ENCODE data around the gene ABHD16B. TPM values are rescaled to one million over a fixed set of nuclear protein-coding genes. Genes with fewer than 3 reads are reported as not detected.

ABHD16B gene
- total and polyA plus RNA-seq, 10 of the 15 experiments (the other 5 are each of a cell fraction or from before 2014, with no cell fraction given) = 0.13 TPM; not detected in 9

- TF ChIP-seq SMAD5 (IDR thresholded peaks at IDR 0.05; ENCODE audit: low read depth) = no peak
- TF ChIP-seq RCOR1 (conservative IDR thresholded peaks at IDR 0.05; ENCODE audit: low read depth, low read length) = no peak
- no peak for TF ChIP-seq RAD21 (IDR thresholded peaks at IDR 0.05; ENCODE audit: insufficient read depth, low read depth, low read length)
- TF ChIP-seq SRF (IDR thresholded peaks at IDR 0.05; ENCODE audit: low read depth in 2 of 2, low read length in 2 of 2) = no peak
- no peak for TF ChIP-seq EED (IDR thresholded peaks at IDR 0.05; ENCODE audit: low read depth)
- no peak for TF ChIP-seq JUNB (IDR thresholded peaks at IDR 0.05)
- TF ChIP-seq RFX5 (IDR thresholded peaks at IDR 0.05; ENCODE audit: low read depth, low read length) = no peak
- no peak for TF ChIP-seq RELB (IDR thresholded peaks at IDR 0.05; ENCODE audit: low read depth)
- no peak for TF ChIP-seq EP300 (IDR thresholded peaks at IDR 0.05; ENCODE audit: borderline replicate concordance in 1 of 2, control insufficient read depth in 1 of 2, low read depth in 2 of 2, low read length in 2 of 2)
- no peaks in the 10 kb centered on the region for H3K27me3 ChIP-seq (replicated peaks in 1 of 2; ENCODE audit: control insufficient read depth in 2 of 2, insufficient read depth in 2 of 2, low read length in 1 of 2)
- 0 out of 2 replicates have a peak, but pooled peaks cover 1% of the 10 kb centered on the region for H3K4me1 ChIP-seq (ENCODE audit: control insufficient read depth, insufficient read depth, low read length)
- BruUV-seq (replicated peaks) = no TSS peak
- 0 out of 2 replicates have a peak, but pooled peaks cover 2% of the 10 kb centered on the region for H4K20me1 ChIP-seq (ENCODE audit: control insufficient read depth, insufficient read depth)
- intact Hi-C loops (cut with micrococcal nuclease; ENCODE audit: unreplicated experiment) = no loop called here
- in situ Hi-C loops (cut with MboI) = no loop called here
- no peak overlapping the region for H3K4me2 ChIP-seq (ENCODE audit: control insufficient read depth, insufficient read depth)
- FAIRE-seq = no peak
- ATAC-seq = no peak
- no peak overlapping the region for H3K27ac ChIP-seq (ENCODE audit: control insufficient read depth, insufficient read depth)
- DNase-seq (ENCODE audit: low read depth, low spot score) = no peak
- peaks cover 12 to 20% of the 10 kb centered on the region in 2 experiments for H3K36me3 ChIP-seq (ENCODE audit: control insufficient read depth in 2 of 2, insufficient read depth in 2 of 2, low read length in 1 of 2)
- SMC1A ChIA-PET (ENCODE audit: uncharacterized antibody, unreplicated experiment) = no interaction called here
- CTCF ChIA-PET = no interaction called here
- H3K4me3 ChIP-seq = no peak overlapping the region
- no peak overlapping the region for H3K9ac ChIP-seq (ENCODE audit: control insufficient read depth, insufficient read depth, low read length)
- H3K79me2 ChIP-seq (ENCODE audit: control insufficient read depth, insufficient read depth, low read length) = 0 out of 2 replicates have a peak, but pooled peaks cover under 1% of the 10 kb centered on the region
- WGBS (ENCODE audit: insufficient coverage, insufficient replicate concordance, low lambda C conversion rate, missing lambda C conversion rate) = 96% methylated on average over 25 of the region's 25 CpGs
- H3K9me3 ChIP-seq (replicated peaks; ENCODE audit: control insufficient read depth, insufficient read depth, low read length) = no peaks in the 10 kb centered on the region
- no peak overlapping the region for H2AFZ ChIP-seq (ENCODE audit: control insufficient read depth, low read depth, low read length)
- POLR2A ChIA-PET = no interaction called here
- RAD21 ChIA-PET (ENCODE audit: unreplicated experiment) = no interaction called here
These were observed 28.2 kb downstream of the ABHD16B start for GRCh38 chr20:63889241-63890200.
